PC-3 (cell line): Measurements from ENCODE around the gene PCDHGB7.

Experiments
- CTCF ChIP-seq: fragments of 300-600 bp; sonication (generic); conservative IDR thresholded peaks from 2 replicates; pipeline ENCODE4 v1.5.1; 2017; ENCODE audit warnings: antibody characterized with exemption, low read depth, mild to moderate bottlenecking, low read length
- EZH2 ChIP-seq: fragments of 300-600 bp; sonication (generic); IDR thresholded peaks from one replicate; pipeline ENCODE4 v1.6.1; 2017; ENCODE audit warnings: antibody characterized with exemption, mild to moderate bottlenecking, low read length; ENCODE audit not compliant: unreplicated experiment
- EZH2phosphoT487 ChIP-seq: fragments of 300-600 bp; sonication (generic); IDR thresholded peaks from 2 replicates; pipeline ENCODE4 v1.6.1; 2018; ENCODE audit warnings: mild to moderate bottlenecking, antibody characterized with exemption, low read length, borderline replicate concordance

GRCh38 chr5:141421489-141421855, 4.0 kb downstream of the PCDHGB7 start:
- no peak for TF ChIP-seq CTCF
- TF ChIP-seq EZH2phosphoT487, result no peak
- TF ChIP-seq EZH2, result no peak
